PFSK-1 (cell line): ENCODE measurements around the gene NDUFAF5.

Experiments used
- POLR2AphosphoS5 ChIP-seq: IDR thresholded peaks from 2 replicates; pipeline ENCODE4 v1.6.1; 2012; ENCODE audit warnings: low read depth, mild to moderate bottlenecking, control low read depth, low read length, moderate library complexity
- REST ChIP-seq, 2 experiments: IDR thresholded peaks; 2 replicates each; pipeline versions ENCODE4 v1.6.1 to v1.8.0; 2011 to 2012; ENCODE audit warnings: low read depth in 2 of 2, low read length in 2 of 2, control low read depth in 1 of 2, inconsistent platforms in 1 of 2, mild to moderate bottlenecking in 1 of 2, moderate library complexity in 1 of 2; ENCODE audit not compliant: insufficient read depth in 1 of 2
- SIN3A ChIP-seq: IDR thresholded peaks from 2 replicates; pipeline ENCODE4 v1.6.1; 2012; ENCODE audit warnings: mild to moderate bottlenecking, low read length, moderate library complexity, borderline replicate concordance; ENCODE audit not compliant: insufficient read depth
- TAF1 ChIP-seq: IDR thresholded peaks from 2 replicates; pipeline ENCODE4 v1.6.1; 2012; ENCODE audit warnings: low read length, control low read depth, borderline replicate concordance; ENCODE audit not compliant: insufficient read depth

DNA sequence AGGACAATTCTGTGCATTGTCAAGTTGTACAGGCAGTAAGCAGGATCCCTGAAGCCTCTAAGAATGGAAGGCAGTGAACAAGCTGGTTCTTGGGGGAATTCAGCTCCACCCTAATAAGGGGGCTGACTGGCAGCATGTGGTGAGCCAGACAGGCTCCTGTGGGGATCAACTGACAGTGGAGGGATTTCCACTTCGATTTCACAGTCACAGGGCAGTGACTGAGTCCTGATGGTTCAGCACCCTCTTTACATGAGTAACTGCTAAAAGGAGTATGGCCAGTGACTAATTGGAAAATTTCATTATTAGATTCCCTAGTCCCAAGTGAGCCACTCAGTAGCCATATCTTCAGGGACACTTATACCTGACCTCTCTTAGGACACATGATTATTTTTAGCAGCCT lies 78.4 kb downstream of the NDUFAF5 start:
- TF ChIP-seq REST (IDR thresholded peaks at IDR 0.05; ENCODE audit: insufficient read depth in 1 of 2, low read depth in 2 of 2, low read length in 2 of 2) (no peak), TAF1 (no peak), POLR2AphosphoS5 (no peak), SIN3A (no peak)
